WTC11 (cell line): ENCODE measurements around the gene SEPTIN1.

Experiments
- CTCF ChIP-seq: fragments of 200-600 bp; IDR thresholded peaks from 2 replicates; pipeline ENCODE4 v1.8.0; 2022; ENCODE audit warnings: antibody characterized with exemption
- FOXP1 ChIP-seq: sonication (generic); formaldehyde crosslinking; IDR thresholded peaks from 2 replicates; pipeline ENCODE4 v1.8.0; 2022; ENCODE audit warnings: missing genetic modification reagents, mild to moderate bottlenecking, moderate library complexity, borderline replicate concordance
- NFYB ChIP-seq: sonication (generic); formaldehyde crosslinking; conservative IDR thresholded peaks from 2 replicates; pipeline ENCODE4 v1.8.0; 2022; ENCODE audit warnings: low read depth, missing genetic modification reagents
- TCF7 ChIP-seq: sonication (generic); formaldehyde crosslinking; IDR thresholded peaks from 2 replicates; pipeline ENCODE4 v1.8.0; 2022; ENCODE audit warnings: mild to moderate bottlenecking, low read depth, missing genetic modification reagents, moderate library complexity

DNA sequence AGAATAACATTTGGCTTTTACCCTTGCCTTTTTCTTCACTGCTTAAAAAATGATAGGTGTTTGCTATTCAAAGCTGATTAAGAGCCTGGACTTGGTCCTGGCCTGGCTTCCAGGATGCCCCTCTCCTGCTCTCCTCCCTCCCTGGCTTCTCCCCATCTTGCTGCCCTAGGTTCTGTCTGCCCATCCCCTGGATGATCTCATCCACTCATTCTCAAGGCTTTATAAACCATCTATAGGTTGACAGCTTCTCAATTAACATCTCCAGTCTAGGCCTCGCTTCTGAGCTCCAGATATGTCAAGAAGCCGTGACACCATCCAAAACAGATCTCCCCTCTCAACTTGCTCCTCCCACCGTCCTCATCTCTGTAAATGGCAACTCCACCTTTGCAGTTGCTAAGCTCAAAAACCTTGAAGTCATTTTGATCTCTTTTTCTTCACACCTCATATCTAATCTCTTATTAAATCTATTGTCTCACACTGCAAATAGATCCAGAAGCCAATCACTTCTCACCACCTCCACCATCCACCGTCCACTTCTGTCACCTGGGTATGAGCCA is 33.8 kb upstream of the SEPTIN1 start:
- TF ChIP-seq FOXP1: no peak
- no peak for TF ChIP-seq CTCF
- TF ChIP-seq TCF7 (CRISPR knock-in tag): no peak
- TF ChIP-seq NFYB (CRISPR knock-in tag): no peak
